Naive thymus-derived CD4-positive, alpha-beta T cell (primary cell): ENCODE data around the gene MAD2L2. TPM values are rescaled to one million over a fixed set of nuclear protein-coding genes. Genes with fewer than 3 reads are reported as not detected.

Source experiments
- ATAC-seq: fragments of 150-1000 bp; cut with Tn5 transposase; 2 replicates; pipeline ENCODE4 v1.10.0; 2021; ENCODE audit warnings: mild to moderate bottlenecking, moderate library complexity
- CTCF ChIA-PET: fragments of 350-600 bp; sonication (Branson Sonifier 250); formaldehyde crosslinking; loops from one replicate; lab custom pipeline; 2021; ENCODE audit warnings: antibody characterized with exemption; lab: Charles Lee
- POLR2A ChIA-PET: fragments of 350-600 bp; sonication (Branson Sonifier 250); formaldehyde crosslinking; loops from one replicate; lab custom pipeline; 2021; ENCODE audit warnings: antibody characterized with exemption, inconsistent platforms; lab: Charles Lee
- DNase-seq, 9 donors: peaks; one replicate each; pipeline versions ENCODE4 v3.0.0 to v3.0.0-alpha.2; 2020 to 2022; ENCODE audit warnings: mixed read lengths in 1 of 9
- H3K27ac ChIP-seq: one replicate; pipeline ENCODE4 v1.7.0; 2013; ENCODE audit warnings: mild to moderate bottlenecking, low read depth, low read length, moderate library complexity
- H3K27me3 ChIP-seq, 2 donors: one replicate each; pipeline ENCODE4 v1.7.0; 2013; ENCODE audit warnings: low read length in 2 of 2, mild to moderate bottlenecking in 2 of 2, moderate library complexity in 2 of 2; ENCODE audit not compliant: control insufficient read depth in 2 of 2, insufficient read depth in 2 of 2
- H3K36me3 ChIP-seq, 3 experiments: 1 replicate in 2 of 3; 2 replicates in 1 of 3; pipeline ENCODE4 v1.7.0; 2013; ENCODE audit warnings: low read length in 3 of 3, mild to moderate bottlenecking in 3 of 3, moderate library complexity in 1 of 3; ENCODE audit not compliant: insufficient read depth in 3 of 3, control insufficient read depth in 2 of 3
- H3K4me1 ChIP-seq, 2 donors: one replicate each; pipeline ENCODE4 v1.7.0; 2013; ENCODE audit warnings: low read length in 2 of 2, mild to moderate bottlenecking in 2 of 2, moderate library complexity in 1 of 2; ENCODE audit not compliant: control insufficient read depth in 2 of 2, insufficient read depth in 2 of 2
- H3K4me3 ChIP-seq: 2 replicates; pipeline ENCODE4 v1.7.0; 2013; ENCODE audit warnings: mild to moderate bottlenecking, low read length
- H3K9me3 ChIP-seq, 3 experiments: 1 replicate in 2 of 3; 2 replicates in 1 of 3; pipeline ENCODE4 v1.7.0; 2013; ENCODE audit warnings: low read length in 3 of 3; ENCODE audit not compliant: control insufficient read depth in 2 of 3
- H3K27ac Mint-ChIP-seq, 9 donors: one replicate each; pipeline ENCODE4 v1.8.0; 2020 to 2022; ENCODE audit warnings: mixed read lengths in 9 of 9, mild to moderate bottlenecking in 8 of 9, moderate library complexity in 5 of 9, inconsistent platforms in 2 of 9
- H3K27me3 Mint-ChIP-seq, 5 donors: one replicate each; pipeline ENCODE4 v1.8.0; 2021 to 2022; ENCODE audit warnings: mixed read lengths in 5 of 5, mild to moderate bottlenecking in 1 of 5
- H3K36me3 Mint-ChIP-seq, 5 donors: one replicate each; pipeline ENCODE4 v1.8.0; 2020 to 2022; ENCODE audit warnings: mixed read lengths in 5 of 5, mild to moderate bottlenecking in 3 of 5, inconsistent platforms in 1 of 5
- H3K4me1 Mint-ChIP-seq, 7 donors: one replicate each; pipeline ENCODE4 v1.8.0; 2020 to 2022; ENCODE audit warnings: mixed read lengths in 7 of 7, mild to moderate bottlenecking in 3 of 7, inconsistent platforms in 1 of 7
- H3K4me3 Mint-ChIP-seq, 10 donors: one replicate each; pipeline ENCODE4 v1.8.0; 2020 to 2022; ENCODE audit warnings: mild to moderate bottlenecking in 10 of 10, mixed read lengths in 10 of 10, moderate library complexity in 6 of 10, inconsistent platforms in 2 of 10
- H3K9me3 Mint-ChIP-seq, 11 donors: one replicate each; pipeline ENCODE4 v1.8.0; 2020 to 2022; ENCODE audit warnings: mixed read lengths in 11 of 11, mild to moderate bottlenecking in 4 of 11, inconsistent platforms in 1 of 11, moderate library complexity in 1 of 11
- intact Hi-C, 2 donors: fragments of 100-400 bp; cut with micrococcal nuclease; formaldehyde crosslinking; loops; one replicate each; pipeline ENCODE4 v1.15.1; 2023
- polyA plus RNA-seq, 2 donors: library from polyadenylated mRNA; unstranded; fragments of 300-500 nt; fragmentation: Illumina TruSeq; gene quantifications; one replicate each; pipeline ENCODE4 v1.2.3, GENCODE V29; 2021
- total RNA-seq, 6 experiments: library from RNA in 5 of 6; stranded (reverse) in 5 of 6; gene quantifications; 1 replicate in 5 of 6; 2 replicates in 1 of 6; pipeline ENCODE4 v1.2.3 and lab custom pipeline; 2021 to 2026

Gene MAD2L2
- total and polyA plus RNA-seq, 7 experiments from 2014 or later, result 17.1 to 53.3 (median 30.1) TPM

- no peaks in the 10 kb centered on the region for H3K9me3 ChIP-seq
- ChIA-PET POLR2A (no interaction called here), CTCF (interaction anchor here (1.0 to 2.7 kb wide), 3 partner anchors 33 to 611 kb away, joined by 3 to 18 read pairs (median 6); partner anchors contain the start of gene MAD2L2)
- DNase-seq (peak in 6 of 9 donors; percentile 24 to 59 (median 32)), ATAC-seq (peak; percentile 65)
- Mint-ChIP-seq H3K27me3 (peaks cover 0 to 21% (median 0%) of the 10 kb centered on the region in 5 donors), H3K27ac (no peak overlapping the region), H3K36me3 (no peaks in the 10 kb centered on the region), H3K4me3 (peak overlapping the region in 9 of 10 donors; percentile 20 to 76 (median 47)), H3K4me1 (peaks cover 11 to 40% (median 20%) of the 10 kb centered on the region in 7 donors), H3K9me3 (no peaks in the 10 kb centered on the region)
- H3K36me3 ChIP-seq, result no peaks in the 10 kb centered on the region
- H3K27ac ChIP-seq, result no peak overlapping the region
- intact Hi-C loops, result loop anchor here in 1 of 2 donors (10.0 kb wide), 1 partner anchor 174 kb away; the partner anchor contains the start of gene DISP3
- no peak overlapping the region for H3K4me3 ChIP-seq
- no peaks in the 10 kb centered on the region for H3K27me3 ChIP-seq
- H3K4me1 ChIP-seq, result peaks cover 9 to 19% of the 10 kb centered on the region in 2 donors
These were observed 32.2 kb downstream of the MAD2L2 start for GRCh38 chr1:11648732-11649158.

GRCh38 chr1:11648039-11648438 is 32.9 kb downstream of the MAD2L2 start:
- CTCF ChIA-PET, result interaction anchor here (0.6 to 1.7 kb wide), 4 partner anchors 33 to 610 kb away, joined by 3 to 6 read pairs (median 4); partner anchors contain the start of gene MAD2L2
- H3K9me3 Mint-ChIP-seq, result no peaks in the 10 kb centered on the region
- H3K27ac ChIP-seq, result no peak overlapping the region
- intact Hi-C loops, result loop anchor here in 1 of 2 donors (10.0 kb wide), 1 partner anchor 173 kb away; the partner anchor contains the start of gene DISP3
- no peaks in the 10 kb centered on the region for H3K36me3 Mint-ChIP-seq
- H3K36me3 ChIP-seq, result no peaks in the 10 kb centered on the region
- no peak overlapping the region for H3K27ac Mint-ChIP-seq
- H3K4me3 Mint-ChIP-seq, result peak overlapping the region in 1 of 10 donors; percentile 58
- POLR2A ChIA-PET, result interaction anchor here (0.6 kb wide), 1 partner anchor 476 kb away, joined by 3 read pairs; no protein-coding TSS in a partner anchor
- H3K9me3 ChIP-seq, result no peaks in the 10 kb centered on the region
- peaks cover 11 to 40% (median 20%) of the 10 kb centered on the region in 7 donors for H3K4me1 Mint-ChIP-seq
- peaks cover 0 to 21% (median 0%) of the 10 kb centered on the region in 5 donors for H3K27me3 Mint-ChIP-seq
- peaks cover 9 to 19% of the 10 kb centered on the region in 2 donors for H3K4me1 ChIP-seq
- ATAC-seq (no peak), DNase-seq (no peak)
- no peak overlapping the region for H3K4me3 ChIP-seq
- H3K27me3 ChIP-seq, result no peaks in the 10 kb centered on the region

- Histone ChIP-seq H3K36me3 (no peaks in the 10 kb centered on the region), H3K4me1 (peaks cover 9 to 19% of the 10 kb centered on the region in 2 donors), H3K27ac (no peak overlapping the region), H3K4me3 (no peak overlapping the region), H3K27me3 (no peaks in the 10 kb centered on the region), H3K9me3 (no peaks in the 10 kb centered on the region)
- no peak overlapping the region for H3K4me3 Mint-ChIP-seq
- peaks cover 11 to 33% (median 20%) of the 10 kb centered on the region in 7 donors for H3K4me1 Mint-ChIP-seq
- ATAC-seq, result no peak
- H3K9me3 Mint-ChIP-seq, result no peaks in the 10 kb centered on the region
- H3K36me3 Mint-ChIP-seq, result no peaks in the 10 kb centered on the region
- ChIA-PET CTCF (interaction anchor here (1.0 kb wide), 1 partner anchor 72 kb away, joined by 3 read pairs; no protein-coding TSS in a partner anchor), POLR2A (no interaction called here)
- intact Hi-C loops, result loop anchor here in 1 of 2 donors (10.0 kb wide), 1 partner anchor 173 kb away; the partner anchor contains the start of gene DISP3
- peaks cover 0 to 18% (median 0%) of the 10 kb centered on the region in 5 donors for H3K27me3 Mint-ChIP-seq
- DNase-seq, result no peak
- H3K27ac Mint-ChIP-seq, result no peak overlapping the region
These were observed 33.6 kb downstream of the MAD2L2 start for GRCh38 chr1:11647333-11647732.

DNA sequence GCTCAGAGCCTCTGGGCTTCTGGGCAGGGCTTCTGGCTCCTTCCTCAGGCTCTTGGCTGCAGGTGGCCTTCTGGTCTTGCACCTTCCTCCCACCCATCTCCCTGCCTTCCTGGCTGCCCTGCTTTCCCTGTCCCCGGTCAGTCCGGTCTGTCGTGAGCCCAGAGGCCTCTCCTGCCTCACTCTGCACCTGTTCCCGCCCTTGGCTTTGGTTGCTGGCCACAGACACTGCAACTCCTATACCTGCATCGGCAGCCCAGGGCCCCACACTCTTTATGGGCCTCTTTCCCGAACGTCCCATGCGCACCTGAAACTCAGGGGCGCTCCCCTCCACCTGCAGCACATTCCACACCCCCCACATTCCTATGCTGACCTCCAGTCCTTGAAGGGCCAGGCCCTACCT is 34.6 kb downstream of the MAD2L2 start:
- no peak for ATAC-seq
- Mint-ChIP-seq H3K9me3 (no peaks in the 10 kb centered on the region), H3K36me3 (no peaks in the 10 kb centered on the region), H3K4me3 (no peak overlapping the region), H3K4me1 (peaks cover 8 to 26% (median 17%) of the 10 kb centered on the region in 7 donors), H3K27me3 (peaks cover 0 to 20% (median 0%) of the 10 kb centered on the region in 5 donors), H3K27ac (peak overlapping the region in 2 of 9 donors; percentile 41 to 69)
- ChIA-PET POLR2A (interaction anchor here (0.6 kb wide), 1 partner anchor 557 kb away, joined by 3 read pairs; no protein-coding TSS in a partner anchor), CTCF (interaction anchor here (0.6 to 5.9 kb wide), 12 partner anchors 9 to 608 kb away, joined by 3 to 67 read pairs (median 5); no protein-coding TSS in a partner anchor)
- no peak for DNase-seq
- no peaks in the 10 kb centered on the region for H3K9me3 ChIP-seq
- H3K4me3 ChIP-seq, result no peak overlapping the region
- intact Hi-C loops, result loop anchor here in 1 of 2 donors (10.0 kb wide), 1 partner anchor 172 kb away; the partner anchor contains the start of gene DISP3
- no peak overlapping the region for H3K27ac ChIP-seq
- H3K27me3 ChIP-seq, result no peaks in the 10 kb centered on the region
- H3K4me1 ChIP-seq, result peaks cover 8 to 19% of the 10 kb centered on the region in 2 donors
- no peaks in the 10 kb centered on the region for H3K36me3 ChIP-seq

DNA sequence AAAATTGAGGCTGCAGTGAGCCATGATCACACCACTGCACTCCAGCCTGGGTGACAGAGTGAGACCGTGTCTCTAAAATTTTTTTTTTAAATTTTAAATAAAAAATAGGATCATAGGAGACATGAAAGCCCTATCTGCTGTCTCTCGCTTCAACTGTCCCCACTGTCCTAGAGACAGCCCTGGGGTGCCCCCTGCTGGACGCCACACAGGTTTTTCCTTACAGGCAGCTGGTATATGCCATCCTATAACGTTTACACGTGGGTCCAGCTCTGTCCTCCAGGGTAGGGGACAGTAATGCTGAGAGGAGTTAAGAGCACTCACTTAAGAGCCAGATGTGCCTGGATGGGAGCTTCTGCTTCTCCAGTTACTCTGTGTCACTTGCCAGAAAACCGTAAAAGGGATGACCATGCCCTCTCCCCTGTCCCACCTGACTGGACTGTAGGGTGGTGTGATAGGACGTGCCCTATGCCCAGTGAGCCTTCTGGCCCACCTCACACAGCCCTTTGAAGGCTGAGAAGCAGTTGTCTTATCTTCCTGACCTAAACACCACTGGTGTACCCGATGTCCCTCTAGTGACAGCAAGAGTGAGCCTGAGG is 35.2 kb downstream of the MAD2L2 start:
- ChIA-PET CTCF (interaction anchor here (0.6 to 5.9 kb wide), 14 partner anchors 10 to 608 kb away, joined by 3 to 67 read pairs (median 5); no protein-coding TSS in a partner anchor), POLR2A (interaction anchor here (0.6 to 1.0 kb wide), 3 partner anchors 19 to 557 kb away, joined by 3 to 5 read pairs (median 3); no protein-coding TSS in a partner anchor)
- DNase-seq (peak; percentile 60 to 81 (median 74)), ATAC-seq (peak; percentile 68)
- H3K27ac ChIP-seq, result no peak overlapping the region
- no peaks in the 10 kb centered on the region for H3K27me3 ChIP-seq
- H3K36me3 ChIP-seq, result no peaks in the 10 kb centered on the region
- H3K4me1 ChIP-seq, result peaks cover 2 to 15% of the 10 kb centered on the region in 2 donors
- Mint-ChIP-seq H3K36me3 (no peaks in the 10 kb centered on the region), H3K4me3 (no peak overlapping the region), H3K27me3 (peaks cover 0 to 14% (median 0%) of the 10 kb centered on the region in 5 donors), H3K27ac (no peak overlapping the region), H3K4me1 (peaks cover 2 to 20% (median 12%) of the 10 kb centered on the region in 7 donors), H3K9me3 (no peaks in the 10 kb centered on the region)
- no peaks in the 10 kb centered on the region for H3K9me3 ChIP-seq
- intact Hi-C loops, result loop anchor here in 1 of 2 donors (10.0 kb wide), 1 partner anchor 171 kb away; the partner anchor contains the start of gene DISP3
- no peak overlapping the region for H3K4me3 ChIP-seq

DNA sequence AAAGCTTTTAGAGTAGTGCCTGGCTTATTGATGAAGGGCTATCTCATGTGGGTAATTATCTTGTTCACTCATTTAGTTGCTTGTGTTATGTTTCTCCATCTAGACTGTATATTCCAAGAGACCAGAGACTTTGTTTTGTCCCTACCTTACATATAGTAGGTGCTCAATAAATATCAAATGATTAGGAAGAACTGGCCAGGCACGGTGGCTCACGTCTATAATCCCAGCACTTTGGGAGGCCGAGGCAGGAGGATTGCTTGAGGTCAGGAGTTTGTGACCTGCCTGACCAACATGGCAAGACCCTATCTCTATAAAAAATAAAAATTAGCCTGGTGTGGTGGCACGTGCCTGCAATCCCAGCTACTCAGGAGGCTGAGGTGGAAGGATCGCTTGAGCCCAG is 35.7 kb downstream of the MAD2L2 start:
- ATAC-seq (no peak), DNase-seq (no peak)

More for the DNA sequence above, 35.7 kb downstream of the MAD2L2 start:
- H3K4me3 ChIP-seq, result no peak overlapping the region
- H3K27me3 ChIP-seq, result no peaks in the 10 kb centered on the region
- no peak overlapping the region for H3K27ac ChIP-seq
- peaks cover 0 to 11% of the 10 kb centered on the region in 2 donors for H3K4me1 ChIP-seq
- Mint-ChIP-seq H3K27me3 (peaks cover 0 to 12% (median 0%) of the 10 kb centered on the region in 5 donors), H3K4me3 (no peak overlapping the region), H3K36me3 (no peaks in the 10 kb centered on the region), H3K9me3 (no peaks in the 10 kb centered on the region), H3K27ac (no peak overlapping the region), H3K4me1 (peaks cover 0 to 15% (median 10%) of the 10 kb centered on the region in 7 donors)
- ChIA-PET CTCF (interaction anchor here (0.6 to 5.9 kb wide), 12 partner anchors 11 to 607 kb away, joined by 3 to 67 read pairs (median 5); no protein-coding TSS in a partner anchor), POLR2A (interaction anchor here (0.7 to 1.0 kb wide), 2 partner anchors 20 to 98 kb away, joined by 3 to 5 read pairs; no protein-coding TSS in a partner anchor)
- intact Hi-C loops, result loop anchor here in 1 of 2 donors (10.0 kb wide), 1 partner anchor 170 kb away; the partner anchor contains the start of gene DISP3
- H3K36me3 ChIP-seq, result no peaks in the 10 kb centered on the region
- H3K9me3 ChIP-seq, result no peaks in the 10 kb centered on the region
